Astrocyte of the cerebellum (primary cell): ENCODE results near the gene TWSG1.

Source experiments
- DNase-seq: peaks from one replicate; pipeline ENCODE4 v3.0.0-alpha.2; 2011; ENCODE audit warnings: low read depth
- H3K4me3 ChIP-seq: 2 replicates; pipeline ENCODE4 v1.5.1; 2011; ENCODE audit warnings: mild to moderate bottlenecking, low read depth, low read length, moderate library complexity
- CTCF ChIP-seq: IDR thresholded peaks from 2 replicates; pipeline ENCODE4 v1.5.1; 2012; ENCODE audit warnings: low read length, low read depth, moderate library complexity, mild to moderate bottlenecking; ENCODE audit errors: missing control alignments
- in situ Hi-C: cut with HindIII; loops from 2 replicates; pipeline ENCODE4 v1.10.0; 2017; ENCODE audit warnings: low sequenced_read_pairs

The TWSG1 gene

GRCh38 chr18:9417073-9417851 lies 82.7 kb downstream of the TWSG1 start:
- no peak for TF ChIP-seq CTCF
- peak overlapping the region; percentile 16 for H3K4me3 ChIP-seq
- peak; percentile 61 for DNase-seq
- in situ Hi-C loops: no loop called here

- no peak overlapping the region for H3K4me3 ChIP-seq
- TF ChIP-seq CTCF: no peak
- in situ Hi-C loops: no loop called here
- no peak for DNase-seq
These were observed 83.6 kb downstream of the TWSG1 start for GRCh38 chr18:9418047-9418690.

- no peak overlapping the region for H3K4me3 ChIP-seq
- DNase-seq: no peak
- in situ Hi-C loops: no loop called here
- no peak for TF ChIP-seq CTCF
These were observed 85.5 kb downstream of the TWSG1 start for GRCh38 chr18:9419956-9420631.

GRCh38 chr18:9421096-9421900 lies 86.7 kb downstream of the TWSG1 start:
- no peak for TF ChIP-seq CTCF
- in situ Hi-C loops: no loop called here
- DNase-seq: no peak
- no peak overlapping the region for H3K4me3 ChIP-seq

GRCh38 chr18:9421901-9422327 lies 87.3 kb downstream of the TWSG1 start:
- DNase-seq: no peak
- no peak overlapping the region for H3K4me3 ChIP-seq
- TF ChIP-seq CTCF: no peak
- in situ Hi-C loops: no loop called here
